Amniotic epithelial cell (primary cell): Measurements from ENCODE around the gene ARHGEF7.

Experiments used
- DNase-seq: peaks from one replicate; pipeline ENCODE4 v3.0.0-alpha.2; 2010; ENCODE audit warnings: low read depth

Gene ARHGEF7

DNA sequence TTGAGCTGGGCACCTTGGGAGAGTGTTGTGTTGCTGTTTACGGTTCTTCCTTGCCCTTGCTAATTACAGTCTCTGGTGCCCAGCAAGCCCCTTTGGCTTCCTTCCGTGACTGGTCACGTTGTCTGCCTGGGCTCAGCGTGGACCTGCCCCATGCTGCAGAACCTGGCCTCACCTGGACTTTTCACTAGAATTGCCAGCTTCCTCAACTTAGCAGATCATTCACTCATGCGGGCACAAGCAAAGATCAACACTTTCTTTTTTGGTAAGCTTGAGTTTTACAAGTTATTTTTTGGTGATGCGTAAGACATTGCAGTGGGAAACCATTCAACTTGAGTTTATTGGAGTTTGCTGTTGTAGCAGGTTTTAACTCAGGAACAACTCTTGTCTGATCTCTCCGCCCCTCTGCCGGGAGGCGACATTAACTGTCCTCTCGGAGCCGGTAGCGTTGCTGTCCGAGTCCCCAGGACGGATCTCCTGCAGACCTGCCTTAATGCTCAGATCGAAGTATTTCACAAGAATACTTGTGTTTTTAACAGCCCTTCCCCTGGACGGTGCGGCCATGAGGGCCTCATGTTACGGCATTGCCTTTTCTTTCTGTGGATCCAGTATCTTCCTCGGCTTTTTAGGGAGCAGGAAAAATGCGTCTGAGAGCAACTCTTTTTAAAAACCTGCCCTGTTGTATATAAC lies 189.6 kb downstream of the ARHGEF7 start:
- DNase-seq = no peak

GRCh38 chr13:111312944-111313590 lies 198.0 kb downstream of the ARHGEF7 start:
- no peak for DNase-seq

DNA sequence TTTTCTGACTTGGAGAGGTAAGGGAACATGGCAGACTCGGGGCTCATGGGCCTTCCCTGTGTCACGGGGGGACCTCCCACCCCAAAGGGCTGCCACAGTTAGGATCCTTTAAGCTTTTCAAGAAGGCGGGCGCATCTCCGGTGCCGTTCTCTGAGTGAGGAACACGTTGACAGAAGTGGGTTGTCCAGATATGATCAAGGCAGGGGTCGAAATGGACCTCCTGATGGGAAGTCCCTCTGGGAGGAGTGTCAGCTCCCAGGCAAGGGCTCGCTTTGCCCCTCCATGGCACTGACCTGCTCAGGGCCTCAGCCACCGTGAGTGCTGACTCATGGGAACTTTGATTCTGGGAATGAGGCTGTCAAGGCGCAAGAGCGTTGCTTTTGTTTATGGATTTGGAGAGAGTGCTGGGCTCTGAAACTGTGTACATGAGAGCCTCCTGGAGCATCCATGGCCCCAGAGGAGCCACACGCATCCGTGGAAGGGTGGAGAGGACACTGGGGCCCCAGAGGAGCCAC lies 198.9 kb downstream of the ARHGEF7 start:
- no peak for DNase-seq

DNA sequence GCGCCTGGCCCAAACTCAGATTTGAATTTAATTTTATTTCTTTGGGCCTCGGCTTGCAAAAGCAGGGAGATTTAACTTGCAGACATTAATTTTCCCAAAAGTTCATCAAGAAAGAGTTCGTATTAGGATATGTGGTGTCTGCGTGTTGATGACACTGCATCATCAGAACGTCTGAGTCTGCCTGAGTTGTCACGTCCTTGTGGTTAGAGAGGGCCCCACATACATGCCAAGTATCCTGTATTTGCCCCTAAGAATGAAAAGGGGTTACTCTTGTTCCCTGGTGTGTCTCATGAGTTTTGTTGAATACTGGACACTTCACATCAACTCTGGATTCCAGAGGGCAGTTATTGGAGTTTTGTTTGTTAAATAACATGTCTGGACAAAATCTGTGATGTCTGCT lies 199.7 kb downstream of the ARHGEF7 start:
- no peak for DNase-seq

- DNase-seq = no peak
Observed at GRCh38 chr13:111315347-111315995, 200.4 kb downstream of the ARHGEF7 start.

DNA sequence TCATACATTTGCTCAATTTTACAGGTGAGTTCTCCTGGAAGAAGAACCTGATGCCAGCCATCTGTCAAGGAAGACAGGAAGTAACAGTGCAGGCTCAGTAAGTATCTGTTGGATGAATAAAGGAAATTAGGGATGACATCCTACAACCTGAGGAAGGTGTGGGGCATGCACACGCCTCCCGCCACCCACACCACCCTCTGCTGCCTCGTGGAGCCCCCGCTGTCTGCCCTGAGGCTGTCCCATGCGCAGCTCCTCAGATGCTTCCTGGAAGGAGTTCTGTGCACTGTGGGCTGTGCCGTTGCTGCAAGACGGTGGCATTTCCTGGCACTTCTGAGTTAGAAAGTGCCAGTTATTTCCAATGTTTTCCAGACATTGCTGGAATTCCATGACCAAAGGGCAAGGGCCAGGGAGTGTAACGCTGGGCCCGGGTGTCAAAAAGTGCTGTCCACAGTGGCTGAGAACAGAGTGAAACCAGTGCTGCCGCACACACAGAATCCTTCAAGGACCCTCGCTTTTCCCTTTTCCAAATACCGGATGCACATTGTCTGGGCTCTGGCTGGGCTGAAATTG lies 201.1 kb downstream of the ARHGEF7 start:
- no peak for DNase-seq

GRCh38 chr13:111317042-111317550 lies 202.0 kb downstream of the ARHGEF7 start:
- DNase-seq = no peak

DNA sequence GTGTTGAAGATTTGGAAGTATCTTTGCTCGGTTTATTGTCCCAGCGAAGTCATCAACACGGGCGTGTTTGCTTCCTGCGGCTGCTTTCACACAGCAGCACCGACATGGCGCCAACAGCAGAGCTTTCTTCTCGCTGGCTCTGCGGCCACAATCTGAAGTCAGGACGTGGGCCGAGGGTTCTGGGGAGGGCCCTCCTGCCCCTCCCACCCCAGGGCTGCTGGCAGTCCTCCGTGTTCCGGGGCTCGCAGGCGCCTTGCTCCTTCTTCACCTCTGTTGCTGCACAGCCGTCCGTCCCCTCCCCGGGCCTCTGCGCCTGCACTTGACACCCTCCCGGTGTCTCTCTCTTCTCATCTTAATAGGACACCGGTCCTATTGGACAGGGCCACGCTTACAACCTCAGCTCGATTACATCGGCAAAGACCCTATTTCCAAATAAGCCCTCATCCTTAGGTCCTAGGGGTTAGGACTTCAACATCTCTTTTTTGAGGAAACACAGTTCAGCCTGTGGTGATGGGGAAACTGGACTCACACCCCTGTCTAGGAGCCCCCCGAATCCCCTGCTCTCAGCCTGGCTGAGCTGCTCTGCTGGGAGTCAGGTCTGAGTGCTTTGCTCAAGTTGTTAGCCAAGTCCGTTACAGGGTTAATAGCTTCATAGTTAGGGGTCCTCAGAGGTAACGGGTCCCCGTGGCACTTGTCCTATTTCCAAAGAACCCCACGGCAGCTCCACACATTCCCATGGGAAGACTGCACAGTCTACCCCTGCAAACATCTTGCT lies 202.6 kb downstream of the ARHGEF7 start:
- DNase-seq = no peak

- no peak for DNase-seq
Observed at GRCh38 chr13:111318386-111318785, 203.3 kb downstream of the ARHGEF7 start.

DNA sequence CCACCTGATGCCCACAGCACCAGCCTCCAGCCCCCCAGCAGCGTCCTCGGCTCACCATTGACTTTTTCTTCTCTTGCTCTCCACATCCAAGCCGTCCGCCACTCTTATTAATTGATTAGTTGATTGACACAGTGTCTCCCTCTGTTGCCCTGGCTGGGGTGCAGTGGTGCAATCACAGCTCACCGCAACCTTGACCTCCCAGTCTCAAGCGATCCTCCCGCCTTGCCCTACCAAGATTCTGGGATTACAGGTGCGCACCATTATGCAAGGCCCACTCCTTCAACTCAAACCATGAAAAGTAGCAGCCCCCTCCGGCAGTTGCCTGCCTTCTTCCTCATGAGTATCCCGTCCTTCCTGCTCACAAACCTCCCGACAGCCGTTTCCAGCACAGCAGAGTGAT lies 204.4 kb downstream of the ARHGEF7 start:
- no peak for DNase-seq

GRCh38 chr13:111319998-111320911 lies 205.1 kb downstream of the ARHGEF7 start, which contains the start of gene TEX29:
TSS of gene TEX29 (plus strand) at chr13:111320642. CDS start at chr13:111320891, 249 bp downstream.
- DNase-seq = no peak

- DNase-seq = no peak
Observed at GRCh38 chr13:111322001-111322915, 207.1 kb downstream of the ARHGEF7 start.

DNA sequence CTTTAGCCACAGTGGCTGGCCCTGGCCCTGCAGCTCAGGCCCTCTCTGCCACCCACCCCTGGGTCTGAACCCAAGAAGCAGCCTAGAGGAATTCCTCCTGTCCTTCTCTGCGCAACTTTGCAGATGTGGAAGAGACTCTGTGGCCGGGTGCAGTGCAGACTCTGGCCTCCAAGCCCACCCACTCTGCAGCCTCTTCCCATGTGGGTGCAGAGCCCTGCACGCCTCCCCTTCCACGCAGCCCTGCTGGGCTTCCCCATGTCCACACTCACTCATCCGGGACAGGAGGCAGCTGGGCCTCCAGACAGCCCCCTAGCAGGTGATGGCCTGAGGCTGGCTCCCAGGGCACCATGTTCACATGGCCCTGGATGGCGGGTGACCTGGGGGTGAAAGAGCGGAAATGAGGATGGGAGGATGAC lies 207.8 kb downstream of the ARHGEF7 start:
- no peak for DNase-seq

GRCh38 chr13:111323549-111323948 lies 208.4 kb downstream of the ARHGEF7 start:
- DNase-seq = no peak

- DNase-seq = no peak
Observed at GRCh38 chr13:111323950-111324651, 209.0 kb downstream of the ARHGEF7 start.

DNA sequence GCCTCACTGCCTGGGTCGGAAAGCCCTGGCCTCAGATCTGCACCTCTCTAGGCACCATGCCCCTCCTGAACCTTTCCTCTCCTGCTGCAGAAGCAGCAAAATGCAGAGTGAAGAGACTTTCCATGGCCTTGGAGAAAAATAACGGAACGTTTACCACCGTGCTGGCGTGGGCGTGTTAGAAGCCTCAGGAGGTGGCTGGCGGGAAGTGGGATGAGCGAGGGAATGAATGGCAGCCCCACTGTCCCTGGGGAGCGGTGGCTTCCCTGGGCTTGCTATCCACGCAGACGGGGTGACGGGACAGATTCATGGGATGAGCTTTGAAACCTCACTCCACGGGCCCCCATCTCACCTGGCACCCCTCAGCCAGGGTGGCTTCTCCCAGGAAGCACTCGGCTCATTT lies 209.6 kb downstream of the ARHGEF7 start:
- DNase-seq = no peak

- DNase-seq = no peak
Observed at GRCh38 chr13:111325146-111325890, 210.2 kb downstream of the ARHGEF7 start.
